GM12875 (cell line): ENCODE measurements around the gene SLC22A2.

Experiments
- H3K4me3 ChIP-seq: one replicate; pipeline ENCODE4 v1.5.1; 2011; ENCODE audit warnings: low read depth, low read length, control low read depth
- CTCF ChIP-seq: IDR thresholded peaks from 2 replicates; pipeline ENCODE4 v1.5.1; 2011; ENCODE audit warnings: low read depth, mild to moderate bottlenecking, control low read depth, inconsistent platforms, low read length, moderate library complexity, borderline replicate concordance; ENCODE audit not compliant: insufficient read depth

SLC22A2 gene

GRCh38 chr6:160198606-160199211, 59.9 kb downstream of the SLC22A2 start:
- no peak overlapping the region for H3K4me3 ChIP-seq
- TF ChIP-seq CTCF, result no peak

- TF ChIP-seq CTCF, result no peak
Observed at GRCh38 chr6:160197662-160198061, 61.0 kb downstream of the SLC22A2 start.

DNA sequence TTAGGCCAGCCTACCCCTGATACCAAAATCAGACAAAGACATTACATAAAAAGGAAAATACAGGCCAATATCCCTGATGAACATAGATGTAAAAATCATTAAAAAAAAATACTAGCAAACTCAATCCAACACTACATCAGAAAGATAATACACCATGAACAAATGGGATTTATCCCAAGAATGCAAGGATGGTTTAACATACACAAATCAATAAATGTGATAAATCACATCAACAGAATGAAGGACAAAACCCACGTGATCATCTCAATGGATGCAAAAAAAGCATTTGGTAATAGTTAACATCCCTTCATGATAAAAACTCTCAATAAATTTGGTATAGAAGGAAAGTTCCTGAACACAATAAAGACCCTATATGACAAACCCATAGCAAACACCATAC, 63.8 kb downstream of the SLC22A2 start:
- H3K4me3 ChIP-seq, result no peak overlapping the region
- no peak for TF ChIP-seq CTCF

More at GRCh38 chr6:160197662-160198061, 61.0 kb downstream of the SLC22A2 start:
- H3K4me3 ChIP-seq, result no peak overlapping the region

DNA sequence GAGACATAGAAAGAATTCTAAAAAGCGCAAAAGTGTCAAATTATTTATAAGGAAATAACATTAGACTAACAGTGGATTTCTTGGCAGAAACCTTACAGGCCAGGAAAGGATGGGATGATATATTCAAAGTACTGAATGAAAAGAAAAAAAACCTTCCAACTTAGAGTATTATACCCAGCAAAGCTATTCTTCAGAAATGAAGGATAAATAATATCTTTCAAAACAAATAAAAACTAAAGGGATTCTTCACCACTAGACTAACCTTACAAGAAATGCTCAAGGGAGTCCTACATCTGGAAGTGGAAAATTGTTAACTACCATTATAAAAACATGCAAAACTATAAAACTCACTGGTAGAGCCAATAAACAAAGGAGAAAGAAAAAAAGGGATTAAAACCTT, 65.8 kb downstream of the SLC22A2 start:
- no peak overlapping the region for H3K4me3 ChIP-seq
- TF ChIP-seq CTCF, result no peak

- TF ChIP-seq CTCF, result no peak
- H3K4me3 ChIP-seq, result no peak overlapping the region
Observed at GRCh38 chr6:160190973-160191372, 67.6 kb downstream of the SLC22A2 start.

DNA sequence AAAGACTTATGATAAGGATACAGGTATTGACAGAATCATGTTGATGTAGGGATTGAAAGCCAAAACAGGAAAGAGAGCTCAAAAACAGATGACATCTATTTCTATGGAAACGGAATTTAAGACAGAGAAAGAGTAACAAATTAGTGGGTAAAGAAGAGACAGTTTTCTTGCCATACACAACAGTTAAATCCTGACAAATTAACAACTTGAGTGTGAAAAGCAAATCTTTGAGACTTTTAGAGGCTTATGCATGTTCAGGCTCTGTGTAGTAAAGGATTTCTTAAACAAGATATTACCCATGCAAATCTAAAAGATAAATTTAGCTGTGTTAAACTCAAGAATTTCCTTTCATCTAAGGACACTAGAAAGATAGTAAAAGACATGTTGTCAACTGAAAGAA, 68.5 kb downstream of the SLC22A2 start:
- no peak for TF ChIP-seq CTCF
- no peak overlapping the region for H3K4me3 ChIP-seq

- no peak overlapping the region for H3K4me3 ChIP-seq
- TF ChIP-seq CTCF, result no peak
Observed at GRCh38 chr6:160188773-160189172, 69.8 kb downstream of the SLC22A2 start.
